ENCODE data around the gene HSD11B2. TPM values are rescaled to one million over a fixed set of nuclear protein-coding genes. Genes with fewer than 3 reads are reported as not detected.

Gene HSD11B2
- total RNA-seq, 1 experiment from 2014 or later, result 10.2 TPM

DNA sequence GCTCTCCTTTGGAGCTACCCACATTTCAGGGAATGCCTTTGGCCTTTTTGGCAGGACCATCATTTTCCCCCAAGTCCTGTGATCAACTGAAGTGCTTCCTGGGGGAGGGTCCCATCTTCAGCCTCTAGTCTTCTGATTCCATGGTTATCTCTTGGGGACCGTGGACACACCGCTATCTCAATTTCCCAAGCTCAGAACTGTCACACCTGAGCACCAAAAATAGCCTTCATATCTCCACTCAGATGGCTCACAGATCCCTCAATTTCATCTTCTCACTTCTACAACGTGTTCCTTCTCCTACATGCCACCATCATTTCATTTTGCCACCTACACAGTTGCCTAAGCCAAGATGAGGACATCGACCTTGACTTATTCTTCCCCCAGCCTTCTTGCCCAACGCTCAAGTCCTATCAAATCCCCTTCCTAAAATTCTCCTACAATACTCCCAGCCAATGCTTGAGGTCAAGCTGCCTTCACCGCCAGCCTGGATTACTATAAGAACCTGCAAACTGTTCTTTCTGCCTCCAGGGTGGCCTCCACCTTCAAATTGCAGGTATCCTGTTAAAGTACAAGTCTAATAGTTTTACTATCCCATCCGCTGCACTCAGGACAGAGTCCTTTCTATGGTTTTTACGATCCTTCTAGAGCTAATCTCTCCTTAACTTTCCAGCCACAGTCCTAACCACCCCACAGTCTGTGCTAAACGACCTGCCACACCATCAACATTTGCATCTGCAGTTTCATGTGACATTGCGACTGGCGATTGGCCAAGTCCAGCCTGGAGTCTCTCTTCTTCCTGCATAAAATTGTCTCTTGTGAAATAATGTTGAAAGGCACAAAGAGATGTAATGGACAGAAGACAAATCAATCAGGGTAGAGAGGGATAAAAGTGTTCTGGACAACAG lies 43.9 kb downstream of the HSD11B2 start:
- Mint-ChIP-seq H3K36me3 (ENCODE audit: insufficient read depth, unreplicated experiment) (peaks cover 4% of the 10 kb centered on the region), H3K27me3 (ENCODE audit: unreplicated experiment) (no peaks in the 10 kb centered on the region), H3K27ac (ENCODE audit: unreplicated experiment) (no peak overlapping the region), H3K4me3 (ENCODE audit: low read depth, unreplicated experiment) (no peak overlapping the region), H3K9me3 (ENCODE audit: low read depth, unreplicated experiment) (no peaks in the 10 kb centered on the region), H3K4me1 (ENCODE audit: low read depth, unreplicated experiment) (no peaks in the 10 kb centered on the region)
- DNase-seq, result no peak
- BruUV-seq (replicated peaks), result no TSS peak
- TF ChIP-seq, protein P1, sequence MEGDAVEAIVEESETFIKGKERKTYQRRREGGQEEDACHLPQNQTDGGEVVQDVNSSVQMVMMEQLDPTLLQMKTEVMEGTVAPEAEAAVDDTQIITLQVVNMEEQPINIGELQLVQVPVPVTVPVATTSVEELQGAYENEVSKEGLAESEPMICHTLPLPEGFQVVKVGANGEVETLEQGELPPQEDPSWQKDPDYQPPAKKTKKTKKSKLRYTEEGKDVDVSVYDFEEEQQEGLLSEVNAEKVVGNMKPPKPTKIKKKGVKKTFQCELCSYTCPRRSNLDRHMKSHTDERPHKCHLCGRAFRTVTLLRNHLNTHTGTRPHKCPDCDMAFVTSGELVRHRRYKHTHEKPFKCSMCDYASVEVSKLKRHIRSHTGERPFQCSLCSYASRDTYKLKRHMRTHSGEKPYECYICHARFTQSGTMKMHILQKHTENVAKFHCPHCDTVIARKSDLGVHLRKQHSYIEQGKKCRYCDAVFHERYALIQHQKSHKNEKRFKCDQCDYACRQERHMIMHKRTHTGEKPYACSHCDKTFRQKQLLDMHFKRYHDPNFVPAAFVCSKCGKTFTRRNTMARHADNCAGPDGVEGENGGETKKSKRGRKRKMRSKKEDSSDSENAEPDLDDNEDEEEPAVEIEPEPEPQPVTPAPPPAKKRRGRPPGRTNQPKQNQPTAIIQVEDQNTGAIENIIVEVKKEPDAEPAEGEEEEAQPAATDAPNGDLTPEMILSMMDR (IDR thresholded peaks at IDR 0.05; ENCODE audit: unreplicated experiment), result no peak
- intact Hi-C loops (cut with micrococcal nuclease; ENCODE audit: unreplicated experiment), result no loop called here
- CTCF ChIA-PET, result interaction anchor here (0.5 kb wide), 1 partner anchor 83 kb away, joined by 5 read pairs; no protein-coding TSS in a partner anchor

DNA sequence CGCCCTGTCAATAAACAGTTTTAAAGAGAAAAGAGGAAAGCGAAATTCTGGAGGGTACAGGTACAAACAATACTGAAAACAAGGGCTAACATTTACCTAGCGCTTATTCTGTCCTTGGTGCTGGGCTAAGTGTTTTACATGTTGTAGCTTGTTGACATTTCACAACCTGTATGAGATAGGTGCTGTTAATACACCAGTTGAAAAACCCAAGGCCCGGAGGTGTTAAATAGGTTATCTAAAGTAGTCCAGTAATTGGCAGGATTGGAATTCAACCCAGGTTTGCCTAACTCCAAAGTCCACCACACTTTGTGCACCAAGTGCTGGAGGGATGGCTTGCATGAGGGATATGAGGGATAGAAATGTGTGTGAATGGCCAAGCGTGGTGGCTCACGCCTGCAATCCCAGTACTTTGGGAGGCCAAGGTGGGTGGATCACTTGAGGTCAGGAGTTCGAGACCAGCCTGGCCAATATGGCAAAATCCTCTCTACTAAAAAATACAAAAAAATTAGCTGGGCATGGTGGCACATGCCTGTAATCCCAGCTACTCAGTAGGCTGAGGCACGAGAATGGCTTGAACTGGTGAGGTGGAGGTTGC lies 47.1 kb downstream of the HSD11B2 start:
- CTCF ChIA-PET, result interaction anchor here (0.7 kb wide), 1 partner anchor 37 kb away, joined by 3 read pairs; no protein-coding TSS in a partner anchor
- intact Hi-C loops (cut with micrococcal nuclease; ENCODE audit: unreplicated experiment), result no loop called here
- Mint-ChIP-seq H3K27ac (ENCODE audit: unreplicated experiment) (no peak overlapping the region), H3K36me3 (ENCODE audit: insufficient read depth, unreplicated experiment) (peaks cover 29% of the 10 kb centered on the region), H3K4me3 (ENCODE audit: low read depth, unreplicated experiment) (no peak overlapping the region), H3K4me1 (ENCODE audit: low read depth, unreplicated experiment) (peaks cover 10% of the 10 kb centered on the region), H3K9me3 (ENCODE audit: low read depth, unreplicated experiment) (no peaks in the 10 kb centered on the region), H3K27me3 (ENCODE audit: unreplicated experiment) (no peaks in the 10 kb centered on the region)
- BruUV-seq (replicated peaks), result no TSS peak
- TF ChIP-seq, protein P1 (IDR thresholded peaks at IDR 0.05; ENCODE audit: unreplicated experiment), result no peak
- DNase-seq, result no peak

DNA sequence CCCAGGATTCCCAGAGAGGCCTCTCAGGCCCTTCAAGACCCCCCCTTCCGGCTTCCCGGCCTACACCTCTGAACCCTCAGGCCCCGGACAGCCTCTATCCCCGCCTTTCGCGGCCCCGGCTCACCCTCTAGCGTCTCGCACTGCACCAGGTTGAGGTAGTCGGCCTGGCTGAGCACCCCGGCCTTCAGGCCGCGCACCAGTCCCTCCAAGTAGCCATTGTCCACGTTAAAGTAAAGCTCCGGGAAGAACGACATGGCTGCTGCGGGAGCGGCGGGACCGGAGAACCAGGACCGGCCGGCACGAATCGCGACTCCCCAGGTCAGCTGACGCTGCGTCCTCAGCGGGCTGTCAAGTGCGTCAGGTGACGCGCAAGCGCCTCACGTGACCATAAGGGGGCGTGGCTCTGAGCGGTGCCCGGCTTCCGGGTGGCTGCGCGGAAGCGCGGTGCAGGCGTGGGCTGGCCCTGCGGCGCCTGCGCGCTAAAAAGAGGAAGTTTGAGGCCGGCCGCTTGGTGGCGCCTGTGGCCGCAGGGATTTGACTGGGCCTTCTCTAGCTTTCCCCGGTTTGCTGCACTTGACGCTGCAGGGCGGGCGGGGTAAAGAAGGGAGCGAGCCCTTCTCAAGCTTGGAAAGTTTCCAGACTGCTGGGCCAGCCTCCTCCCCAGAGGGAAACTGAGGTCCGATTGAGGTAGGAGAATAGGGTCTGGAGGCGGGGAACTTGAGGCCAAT lies 50.1 kb downstream of the HSD11B2 start, which contains the start of gene ATP6V0D1:
Gene ATP6V0D1 (minus strand): TSS at position 325 of the 728 bp plus-strand sequence. CDS start 71 bp downstream, at position 254.
- H3K36me3 Mint-ChIP-seq (ENCODE audit: insufficient read depth, unreplicated experiment), result peaks cover 29% of the 10 kb centered on the region
- TF ChIP-seq, protein P1 (IDR thresholded peaks at IDR 0.05; ENCODE audit: unreplicated experiment), result peak; percentile 82
- no TSS peak for BruUV-seq (replicated peaks)
- no peaks in the 10 kb centered on the region for H3K27me3 Mint-ChIP-seq (ENCODE audit: unreplicated experiment)
- intact Hi-C loops (cut with micrococcal nuclease; ENCODE audit: unreplicated experiment), result no loop called here
- H3K27ac Mint-ChIP-seq (ENCODE audit: unreplicated experiment), result peak within 1 kb of the TSS; percentile 99
- no peaks in the 10 kb centered on the region for H3K9me3 Mint-ChIP-seq (ENCODE audit: low read depth, unreplicated experiment)
- peak; percentile 100 for DNase-seq
- CTCF ChIA-PET, result interaction anchor here (0.6 to 2.4 kb wide), 12 partner anchors 11 to 179 kb away, joined by 3 to 26 read pairs (median 5); partner anchors contain the start of genes ACD and RIPOR1
- H3K4me3 Mint-ChIP-seq (ENCODE audit: low read depth, unreplicated experiment), result peak within 1 kb of the TSS; percentile 100
- H3K4me1 Mint-ChIP-seq (ENCODE audit: low read depth, unreplicated experiment), result peaks cover 10% of the 10 kb centered on the region

All from Calu3 (cell line).